IPS-NIHi11 (cell line): Measurements from ENCODE around the gene DDX49.
"Not testable (repeated sequence)": the region's sequence is repeated elsewhere in the genome, so short reads cannot be mapped to it uniquely, and the experiment has no call there.

ENCODE experiments used
- DNase-seq: peaks from one replicate; pipeline ENCODE4 v3.0.0; 2012; ENCODE audit warnings: mixed read lengths, low spot score

The DDX49 gene

GRCh38 chr19:18895824-18896341 is 23.6 kb upstream of the DDX49 start, which contains the start of gene CERS1:
CERS1 (minus strand) TSS chr19:18896158; CDS start chr19:18896072, 86 bp downstream.
- DNase-seq: peak; percentile 97

- peak; percentile 70 for DNase-seq
These were observed 23.1 kb upstream of the DDX49 start for GRCh38 chr19:18896421-18896841.

- DNase-seq: peak; percentile 26
These were observed 22.2 kb upstream of the DDX49 start for GRCh38 chr19:18897094-18898029.

GRCh38 chr19:18898081-18898606 is 21.4 kb upstream of the DDX49 start:
- DNase-seq: peak; percentile 14

- peak; percentile 26 for DNase-seq
These were observed 20.7 kb upstream of the DDX49 start for GRCh38 chr19:18898607-18899408.

GRCh38 chr19:18899624-18900560 is 19.6 kb upstream of the DDX49 start:
- no peak for DNase-seq

- no peak for DNase-seq
These were observed 18.6 kb upstream of the DDX49 start for GRCh38 chr19:18900700-18901481.

GRCh38 chr19:18901491-18901890 is 18.0 kb upstream of the DDX49 start:
- no peak for DNase-seq

- not testable (repeated sequence) for DNase-seq
These were observed 17.0 kb upstream of the DDX49 start for GRCh38 chr19:18902519-18902918.

DNA sequence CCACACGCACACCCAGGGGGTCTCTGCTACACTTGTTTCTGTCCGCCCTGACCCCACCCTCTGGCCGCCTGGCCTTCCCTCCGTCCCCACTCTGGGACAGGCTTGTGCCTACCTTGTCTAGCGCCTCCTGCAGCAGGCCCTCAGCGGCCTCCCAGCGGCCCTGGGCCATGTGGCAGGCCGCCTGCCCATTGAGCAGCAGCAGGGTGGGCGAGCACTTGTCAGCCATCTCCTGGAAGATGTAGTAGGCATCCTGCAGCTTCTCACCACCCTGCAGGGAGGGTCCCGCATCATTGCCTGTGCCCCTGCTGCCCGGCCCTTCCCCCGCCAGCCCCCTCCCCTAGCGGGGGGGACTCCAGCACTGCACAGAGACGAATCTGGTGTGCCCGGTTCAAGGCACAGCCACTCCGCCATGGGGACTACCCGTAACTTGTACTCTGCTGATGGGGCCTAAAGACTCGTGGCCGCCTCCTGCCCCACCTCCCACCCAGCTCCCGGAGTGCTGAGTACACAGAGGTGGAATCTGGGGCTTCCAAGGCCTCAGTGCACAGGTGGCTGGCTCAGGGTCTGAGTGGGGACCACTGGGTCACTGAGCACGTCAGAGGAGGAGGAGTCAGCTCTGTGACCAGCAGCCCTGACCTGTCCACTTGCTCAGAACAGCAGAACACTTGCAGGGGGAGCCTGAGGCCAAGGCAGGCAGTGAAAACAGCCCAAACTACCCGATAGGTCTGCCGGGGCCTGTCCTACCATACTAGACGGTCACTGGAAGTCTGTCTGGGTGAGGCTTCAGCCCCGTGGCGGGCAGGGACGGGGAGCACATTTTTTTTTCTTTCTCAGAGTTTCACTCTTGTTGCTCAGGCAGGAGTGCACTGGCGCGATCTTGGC is 16.1 kb upstream of the DDX49 start:
- no peak for DNase-seq

DNA sequence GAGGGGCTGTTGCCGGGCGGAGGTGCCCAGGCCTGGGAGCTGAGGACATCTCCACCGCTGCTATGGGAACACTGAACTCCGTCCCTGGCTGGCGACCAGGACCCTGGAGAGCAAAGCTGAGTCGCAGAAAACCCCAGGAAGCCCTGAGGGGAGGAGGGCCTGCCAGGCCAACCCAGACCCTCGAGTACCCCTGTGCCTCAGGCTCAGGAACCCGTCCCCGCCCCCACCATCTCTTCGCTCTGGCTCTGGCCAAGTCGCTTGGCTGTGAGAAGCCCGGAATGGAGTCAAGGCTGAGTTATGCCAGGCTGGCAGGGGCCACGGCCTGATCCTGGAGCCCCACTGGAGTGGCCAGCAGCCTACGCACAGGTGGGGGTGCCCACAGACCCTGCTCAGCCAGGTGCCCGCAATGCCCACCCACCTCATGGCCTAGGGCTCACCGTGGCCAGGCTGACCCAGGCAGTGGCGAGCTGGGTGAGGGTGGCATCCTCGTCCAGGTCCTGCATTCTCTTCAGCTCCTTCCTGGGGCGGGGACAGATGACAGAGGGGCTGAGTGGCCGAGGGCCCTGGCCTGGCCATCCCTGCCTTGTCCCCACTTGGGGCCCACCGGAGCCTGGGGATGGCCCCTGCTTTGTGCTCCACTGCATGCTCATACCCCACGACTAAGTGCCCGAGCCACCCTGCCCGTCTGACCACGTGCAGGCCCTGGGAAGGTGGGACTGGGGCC is 15.0 kb upstream of the DDX49 start:
- DNase-seq: no peak

- no peak for DNase-seq
These were observed 14.5 kb upstream of the DDX49 start for GRCh38 chr19:18905058-18905456.

- DNase-seq: no peak
These were observed 13.8 kb upstream of the DDX49 start for GRCh38 chr19:18905513-18906236.

GRCh38 chr19:18906605-18907519 is 12.7 kb upstream of the DDX49 start:
- DNase-seq: no peak

GRCh38 chr19:18908917-18909619 is 10.4 kb upstream of the DDX49 start:
- no peak for DNase-seq

DNA sequence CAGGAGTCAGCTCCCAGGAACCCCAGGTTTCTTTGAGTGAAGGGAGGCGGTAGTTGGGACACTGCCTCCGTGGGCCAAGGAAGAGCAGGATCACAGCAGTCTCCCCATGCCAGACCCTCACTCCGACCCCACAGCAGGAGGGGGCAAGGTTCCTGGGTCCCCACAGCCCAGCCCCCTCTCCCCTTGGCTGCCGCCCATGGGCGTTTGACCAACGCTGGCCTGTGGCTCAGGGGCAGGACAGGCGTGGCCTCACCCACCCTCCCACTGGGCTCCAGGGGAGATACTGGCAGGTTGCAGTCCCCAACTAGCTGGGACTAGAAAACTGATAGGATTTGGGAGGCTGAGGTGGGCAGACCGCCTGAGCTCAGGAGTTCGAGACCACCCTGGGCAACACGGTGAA is 9.5 kb upstream of the DDX49 start:
- no peak for DNase-seq
